B cell (primary cell): ENCODE measurements around the gene TENM4. TPM values are rescaled to one million over a fixed set of nuclear protein-coding genes. Genes with fewer than 3 reads are reported as not detected.

Experiments
- ATAC-seq: fragments of 200-7000 bp; cut with Tn5 transposase; one replicate; pipeline ENCODE4 v1.10.0; 2021; ENCODE audit warnings: low read depth, mild to moderate bottlenecking, moderate number of reproducible peaks, moderate library complexity
- CTCF ChIA-PET: fragments of 350-600 bp; sonication (Branson Sonifier 250); formaldehyde crosslinking; loops from one replicate; lab custom pipeline; 2021; ENCODE audit warnings: antibody characterized with exemption, inconsistent platforms; lab: Charles Lee
- POLR2A ChIA-PET: fragments of 350-600 bp; sonication (Branson Sonifier 250); formaldehyde crosslinking; loops from one replicate; lab custom pipeline; 2021; ENCODE audit warnings: antibody characterized with exemption; lab: Charles Lee
- DNase-seq: peaks from one replicate; pipeline ENCODE4 v3.0.0; 2013
- H2AFZ ChIP-seq: 2 replicates; pipeline ENCODE4 v1.6.1; 2012; ENCODE audit warnings: mild to moderate bottlenecking, low read depth, low read length; ENCODE audit not compliant: insufficient read depth, poor library complexity, severe bottlenecking
- H3K27ac ChIP-seq, 2 donors: 1 replicate in 1 of 2; 2 replicates in 1 of 2; pipeline ENCODE4 v1.5.1; 2012 to 2013; ENCODE audit warnings: low read length in 2 of 2, mild to moderate bottlenecking in 2 of 2, moderate library complexity in 1 of 2
- H3K27me3 ChIP-seq, 4 experiments: fragments of 200-600 bp in 1 of 4; sonication (generic) in 1 of 4; replicated peaks in 1 of 4; 1 replicate in 2 of 4; 2 replicates in 2 of 4; pipeline versions ENCODE4 v1.6.1 to v1.7.0; 2013 to 2016; ENCODE audit warnings: low read length in 3 of 4, mild to moderate bottlenecking in 2 of 4, mixed read lengths in 1 of 4, moderate library complexity in 1 of 4; ENCODE audit not compliant: insufficient read depth in 4 of 4, control insufficient read depth in 3 of 4; ENCODE audit errors: control extremely low read depth in 1 of 4
- H3K36me3 ChIP-seq, 2 experiments: replicated peaks in 1 of 2; 1 replicate in 1 of 2; 2 replicates in 1 of 2; pipeline versions ENCODE4 v1.6.1 to v1.7.1; 2013; ENCODE audit warnings: low read length in 1 of 2; ENCODE audit not compliant: insufficient read depth in 2 of 2, control insufficient read depth in 1 of 2; ENCODE audit errors: control extremely low read depth in 1 of 2, extremely low read depth in 1 of 2
- H3K4me1 ChIP-seq, 2 donors: fragments of 200-600 bp in 1 of 2; sonication (generic) in 1 of 2; 1 replicate in 1 of 2; 2 replicates in 1 of 2; pipeline versions ENCODE4 v1.5.1 to v1.6.1; 2013 to 2017; ENCODE audit warnings: low read length in 2 of 2; ENCODE audit not compliant: control insufficient read depth in 2 of 2, insufficient read depth in 2 of 2
- H3K4me2 ChIP-seq: replicated peaks from 2 replicates; pipeline ENCODE3; 2012; ENCODE audit warnings: mild to moderate bottlenecking, low read depth, low read length; ENCODE audit not compliant: poor library complexity, severe bottlenecking
- H3K4me3 ChIP-seq, 5 experiments: fragments of 200-600 bp in 1 of 5; sonication (generic) in 1 of 5; 1 replicate in 3 of 5; 2 replicates in 2 of 5; pipeline versions ENCODE4 v1.5.1 to v1.7.0; 2011 to 2016; ENCODE audit warnings: low read length in 4 of 5, mild to moderate bottlenecking in 4 of 5, low read depth in 2 of 5, control low read depth in 1 of 5, moderate library complexity in 1 of 5; ENCODE audit not compliant: insufficient read depth in 1 of 5; ENCODE audit errors: control extremely low read depth in 1 of 5, extremely low read depth in 1 of 5
- H3K79me2 ChIP-seq: fragments of 200-600 bp; sonication (generic); one replicate; pipeline ENCODE4 v1.6.0; 2016; ENCODE audit warnings: low read length; ENCODE audit not compliant: control insufficient read depth, insufficient read depth
- H3K9ac ChIP-seq: fragments of 200-600 bp; sonication (generic); 2 replicates; pipeline ENCODE4 v1.6.1; 2017; ENCODE audit warnings: mild to moderate bottlenecking, low read length, moderate library complexity
- H3K9me3 ChIP-seq, 3 donors: one replicate each; pipeline versions ENCODE4 v1.6.1 to v1.7.1; 2013; ENCODE audit warnings: low read length in 2 of 3; ENCODE audit not compliant: control insufficient read depth in 2 of 3, insufficient read depth in 1 of 3; ENCODE audit errors: control extremely low read depth in 1 of 3
- H4K20me1 ChIP-seq: 2 replicates; pipeline ENCODE4 v1.6.0; 2012; ENCODE audit warnings: mild to moderate bottlenecking, low read length; ENCODE audit not compliant: insufficient read depth, control insufficient read depth, poor library complexity, severe bottlenecking
- H3K27ac Mint-ChIP-seq: one replicate; pipeline ENCODE4 v1.8.0; 2021; ENCODE audit warnings: mixed read lengths
- H3K27me3 Mint-ChIP-seq: one replicate; pipeline ENCODE4 v1.8.0; 2021; ENCODE audit warnings: mixed read lengths
- H3K4me1 Mint-ChIP-seq: one replicate; pipeline ENCODE4 v1.8.0; 2021; ENCODE audit warnings: mixed read lengths
- H3K4me3 Mint-ChIP-seq: one replicate; pipeline ENCODE4 v1.8.0; 2021; ENCODE audit warnings: mixed read lengths
- H3K9me3 Mint-ChIP-seq: one replicate; pipeline ENCODE4 v1.8.0; 2022; ENCODE audit warnings: mixed read lengths; ENCODE audit not compliant: insufficient read depth
- EZH2 ChIP-seq: IDR thresholded peaks from 2 replicates; pipeline ENCODE4 v1.6.1; 2012; ENCODE audit warnings: borderline replicate concordance, low read depth, mild to moderate bottlenecking, moderate library complexity, low read length; ENCODE audit not compliant: insufficient read depth, poor library complexity, severe bottlenecking
- WGBS: methylation state at CpG from one replicate; pipeline ENCODE4 v1.1.5; 2013; ENCODE audit warnings: missing lambda C conversion rate; ENCODE audit not compliant: insufficient coverage; 5-methylcytosine and 5-hydroxymethylcytosine counted together
- intact Hi-C: fragments of 100-400 bp; cut with micrococcal nuclease; formaldehyde crosslinking; loops from one replicate; pipeline ENCODE4 v1.10.0; 2022
- polyA plus RNA-seq: library from polyadenylated mRNA; depleted of rRNA; stranded (reverse); fragments of >200 nt; gene quantifications from 2 replicates; pipeline ENCODE4 v1.2.3, GENCODE V29; 2012
- total RNA-seq, 2 donors: library from RNA; stranded (reverse); fragments of 120-200 nt in 1 of 2; gene quantifications; 1 replicate in 1 of 2; 2 replicates in 1 of 2; pipeline versions ENCODE4 v1.2.3 to v1.2.4, GENCODE V29; 2013 to 2022
- TF ChIP-seq, protein P1 (sequence below): fragments of 200-600 bp; IDR thresholded peaks from one replicate; pipeline ENCODE4 v1.8.0; 2022; ENCODE audit warnings: antibody characterized with exemption, mild to moderate bottlenecking

The TENM4 gene
- total and polyA plus RNA-seq, 2 donors (not counting 1 experiment from before 2014, with no cell fraction given), result 0.09 to 5.7 TPM

DNA sequence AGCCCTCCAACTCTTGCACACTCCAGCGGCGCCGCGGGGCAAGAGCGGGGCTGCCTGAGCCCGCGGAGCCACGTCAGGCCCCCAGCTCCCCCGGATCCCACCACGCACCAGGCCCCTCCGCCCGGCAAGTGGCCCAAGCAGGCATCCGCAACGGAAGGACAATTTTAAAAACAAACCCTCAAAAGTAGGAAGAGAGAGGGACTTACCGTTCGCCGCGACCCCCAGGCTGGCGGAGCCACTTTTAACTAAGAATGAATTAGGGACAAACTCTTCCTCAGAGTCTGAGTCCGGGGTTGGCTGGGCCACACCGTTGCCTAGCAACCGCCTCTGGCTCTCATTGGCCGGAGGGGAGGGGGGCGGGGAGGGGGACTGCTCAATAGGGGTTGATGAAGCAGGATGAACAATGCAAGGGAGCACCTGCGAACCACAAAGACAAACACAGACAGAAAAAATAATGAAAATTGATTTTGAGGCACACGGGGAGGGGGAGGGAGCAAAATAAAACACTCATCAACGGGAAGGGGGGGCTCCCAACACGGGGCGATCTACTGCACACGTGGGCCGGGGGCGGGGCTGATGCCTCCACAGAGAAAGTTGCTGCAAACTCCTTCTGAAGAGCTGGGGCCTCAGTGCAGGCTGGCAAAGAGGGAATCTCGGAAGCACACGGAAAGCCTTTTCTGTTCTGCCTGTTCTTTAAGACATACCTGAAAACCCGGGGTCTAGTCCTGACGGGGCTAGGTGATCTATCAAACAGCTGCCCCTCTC lies 478.7 kb downstream of the TENM4 start:
- no peaks in the 10 kb centered on the region for H4K20me1 ChIP-seq
- peaks cover 5% of the 10 kb centered on the region for H3K4me1 Mint-ChIP-seq
- H3K36me3 ChIP-seq, result no peaks in the 10 kb centered on the region
- peaks cover 52% of the 10 kb centered on the region for H3K27me3 Mint-ChIP-seq
- H3K9me3 ChIP-seq, result peaks cover 0 to 3% (median 0%) of the 10 kb centered on the region in 3 donors
- no peak for DNase-seq
- no peaks in the 10 kb centered on the region for H3K9me3 Mint-ChIP-seq
- CTCF ChIA-PET, result no interaction called here
- intact Hi-C loops, result no loop called here
- no peaks in the 10 kb centered on the region for H3K4me1 ChIP-seq
- ATAC-seq, result no peak
- H3K27ac ChIP-seq, result no peak overlapping the region
- H3K4me2 ChIP-seq, result peak overlapping the region; percentile 37
- no peak overlapping the region for H3K4me3 ChIP-seq
- peak overlapping the region; percentile 47 for H3K4me3 Mint-ChIP-seq
- H3K9ac ChIP-seq, result no peak overlapping the region
- TF ChIP-seq, protein P1, sequence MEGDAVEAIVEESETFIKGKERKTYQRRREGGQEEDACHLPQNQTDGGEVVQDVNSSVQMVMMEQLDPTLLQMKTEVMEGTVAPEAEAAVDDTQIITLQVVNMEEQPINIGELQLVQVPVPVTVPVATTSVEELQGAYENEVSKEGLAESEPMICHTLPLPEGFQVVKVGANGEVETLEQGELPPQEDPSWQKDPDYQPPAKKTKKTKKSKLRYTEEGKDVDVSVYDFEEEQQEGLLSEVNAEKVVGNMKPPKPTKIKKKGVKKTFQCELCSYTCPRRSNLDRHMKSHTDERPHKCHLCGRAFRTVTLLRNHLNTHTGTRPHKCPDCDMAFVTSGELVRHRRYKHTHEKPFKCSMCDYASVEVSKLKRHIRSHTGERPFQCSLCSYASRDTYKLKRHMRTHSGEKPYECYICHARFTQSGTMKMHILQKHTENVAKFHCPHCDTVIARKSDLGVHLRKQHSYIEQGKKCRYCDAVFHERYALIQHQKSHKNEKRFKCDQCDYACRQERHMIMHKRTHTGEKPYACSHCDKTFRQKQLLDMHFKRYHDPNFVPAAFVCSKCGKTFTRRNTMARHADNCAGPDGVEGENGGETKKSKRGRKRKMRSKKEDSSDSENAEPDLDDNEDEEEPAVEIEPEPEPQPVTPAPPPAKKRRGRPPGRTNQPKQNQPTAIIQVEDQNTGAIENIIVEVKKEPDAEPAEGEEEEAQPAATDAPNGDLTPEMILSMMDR, result no peak
- TF ChIP-seq EZH2, result no peak
- H2AFZ ChIP-seq, result no peak overlapping the region
- peaks cover 0 to 16% (median 8%) of the 10 kb centered on the region in 4 experiments for H3K27me3 ChIP-seq
- no peaks in the 10 kb centered on the region for H3K79me2 ChIP-seq
- no peak overlapping the region for H3K27ac Mint-ChIP-seq
- POLR2A ChIA-PET, result no interaction called here
- WGBS, result 16% methylated on average over 28 of the region's 36 CpGs

- DNase-seq (no peak), ATAC-seq (no peak)
- intact Hi-C loops, result no loop called here
- Mint-ChIP-seq H3K4me1 (peaks cover 5% of the 10 kb centered on the region), H3K4me3 (no peak overlapping the region), H3K27me3 (peaks cover 50% of the 10 kb centered on the region), H3K9me3 (no peaks in the 10 kb centered on the region), H3K27ac (no peak overlapping the region)
- no peaks in the 10 kb centered on the region for H3K4me1 ChIP-seq
- H3K4me3 ChIP-seq, result no peak overlapping the region
- H3K9ac ChIP-seq, result no peak overlapping the region
- no peak overlapping the region for H3K4me2 ChIP-seq
- H3K27me3 ChIP-seq, result peaks cover 0 to 16% (median 8%) of the 10 kb centered on the region in 4 experiments
- H3K27ac ChIP-seq, result no peak overlapping the region
- ChIA-PET CTCF (interaction anchor here (0.6 kb wide), 1 partner anchor 316 kb away, joined by 3 read pairs; no protein-coding TSS in a partner anchor), POLR2A (no interaction called here)
- H3K79me2 ChIP-seq, result no peaks in the 10 kb centered on the region
- WGBS, result 42% methylated on average over 3 of the region's 3 CpGs
- no peaks in the 10 kb centered on the region for H3K36me3 ChIP-seq
- peaks cover 0 to 3% (median 0%) of the 10 kb centered on the region in 3 donors for H3K9me3 ChIP-seq
- TF ChIP-seq EZH2, result no peak
- TF ChIP-seq, protein P1, result no peak
- no peak overlapping the region for H2AFZ ChIP-seq
- no peaks in the 10 kb centered on the region for H4K20me1 ChIP-seq
Measured at GRCh38 chr11:78961247-78961646, 479.6 kb downstream of the TENM4 start.
